Measurements from ENCODE around the gene INF2.
"Not testable (repeated sequence)": the region's sequence is repeated elsewhere in the genome, so short reads cannot be mapped to it uniquely, and the experiment has no call there.

Gene INF2

GRCh38 chr14:104739546-104740516 lies 50.4 kb downstream of the INF2 start:
- DNase-seq = no peak

GRCh38 chr14:104741108-104741802 lies 51.8 kb downstream of the INF2 start:
- DNase-seq = no peak

- no peak for DNase-seq
Measured at GRCh38 chr14:104741803-104742251, 52.4 kb downstream of the INF2 start.

GRCh38 chr14:104742586-104743455 lies 53.4 kb downstream of the INF2 start:
- DNase-seq = no peak

GRCh38 chr14:104743461-104744380 lies 54.3 kb downstream of the INF2 start:
- DNase-seq = no peak

- no peak for DNase-seq
Measured at GRCh38 chr14:104744484-104744883, 55.1 kb downstream of the INF2 start.

GRCh38 chr14:104745431-104745830 lies 56.0 kb downstream of the INF2 start:
- no peak for DNase-seq

GRCh38 chr14:104746071-104746545 lies 56.7 kb downstream of the INF2 start:
- no peak for DNase-seq

- no peak for DNase-seq
Measured at GRCh38 chr14:104746934-104747481, 57.6 kb downstream of the INF2 start.

- DNase-seq = no peak
Measured at GRCh38 chr14:104747876-104748275, 58.5 kb downstream of the INF2 start.

- no peak for DNase-seq
Measured at GRCh38 chr14:104749111-104749649, 59.8 kb downstream of the INF2 start.

GRCh38 chr14:104750056-104750752 lies 60.8 kb downstream of the INF2 start:
- no peak for DNase-seq

- not testable (repeated sequence) for DNase-seq
Measured at GRCh38 chr14:104750753-104751057, 61.3 kb downstream of the INF2 start.

GRCh38 chr14:104751539-104752422 lies 62.4 kb downstream of the INF2 start:
- no peak for DNase-seq

- no peak for DNase-seq
Measured at GRCh38 chr14:104752423-104752734, 63.0 kb downstream of the INF2 start.

GRCh38 chr14:104752735-104753527 lies 63.5 kb downstream of the INF2 start, which contains the start of gene SIVA1:
Gene SIVA1 (plus strand): TSS chr14:104753147. CDS start chr14:104753202, 55 bp downstream.
- DNase-seq = peak; percentile 99

GRCh38 chr14:104753528-104754212 lies 64.3 kb downstream of the INF2 start:
- no peak for DNase-seq
